Fibroblast of lung (primary cell): ENCODE measurements around the gene UVRAG. TPM values are rescaled to one million over a fixed set of nuclear protein-coding genes. Genes with fewer than 3 reads are reported as not detected.
"Not testable (repeated sequence)": the region's sequence is repeated elsewhere in the genome, so short reads cannot be mapped to it uniquely, and the experiment has no call there.

ENCODE experiments used
- DNase-seq, 2 donors: peaks; one replicate each; pipeline versions ENCODE4 v3.0.0 to v3.0.0-alpha.2; 2010; ENCODE audit warnings: low read depth in 2 of 2
- H2AFZ ChIP-seq: 2 replicates; pipeline ENCODE4 v1.5.1; 2012; ENCODE audit warnings: low read length, control low read depth, inconsistent platforms
- H3K27ac ChIP-seq: 2 replicates; pipeline ENCODE4 v1.5.1; 2011; ENCODE audit warnings: low read length, control low read depth; ENCODE audit not compliant: insufficient read depth
- H3K27me3 ChIP-seq: 2 replicates; pipeline ENCODE4 v1.5.1; 2011; ENCODE audit warnings: mild to moderate bottlenecking, low read length; ENCODE audit not compliant: control insufficient read depth, insufficient read depth
- H3K36me3 ChIP-seq: 2 replicates; pipeline ENCODE4 v1.5.1; 2011; ENCODE audit warnings: low read length; ENCODE audit not compliant: control insufficient read depth, insufficient read depth
- H3K4me1 ChIP-seq: 2 replicates; pipeline ENCODE4 v1.5.1; 2011; ENCODE audit warnings: low read length; ENCODE audit not compliant: control insufficient read depth, insufficient read depth; ENCODE audit errors: extremely low read depth
- H3K4me2 ChIP-seq: 2 replicates; pipeline ENCODE4 v1.5.1; 2011; ENCODE audit warnings: low read length, control low read depth; ENCODE audit not compliant: insufficient read depth; ENCODE audit errors: extremely low read depth
- H3K4me3 ChIP-seq, 4 experiments: fragments of 200-600 bp in 1 of 4; sonication (generic) in 1 of 4; replicated peaks in 1 of 4; 2 replicates each; pipeline ENCODE4 v1.5.1; 2011 to 2016; ENCODE audit warnings: low read length in 4 of 4, low read depth in 3 of 4, mild to moderate bottlenecking in 3 of 4, control low read depth in 2 of 4, inconsistent platforms in 1 of 4, mixed read lengths in 1 of 4; ENCODE audit not compliant: insufficient read depth in 1 of 4; ENCODE audit errors: control extremely low read depth in 1 of 4
- H3K79me2 ChIP-seq: 2 replicates; pipeline ENCODE4 v1.5.1; 2012; ENCODE audit warnings: mild to moderate bottlenecking, low read length, inconsistent platforms; ENCODE audit not compliant: control insufficient read depth, insufficient read depth
- H3K9ac ChIP-seq: 2 replicates; pipeline ENCODE4 v1.5.1; 2011; ENCODE audit warnings: mild to moderate bottlenecking, low read length, control low read depth; ENCODE audit not compliant: insufficient read depth
- H3K9me3 ChIP-seq: 2 replicates; pipeline ENCODE4 v1.5.1; 2012; ENCODE audit warnings: low read depth, low read length; ENCODE audit not compliant: control insufficient read depth, insufficient read depth
- H4K20me1 ChIP-seq: 2 replicates; pipeline ENCODE4 v1.5.1; 2011; ENCODE audit warnings: low read length; ENCODE audit not compliant: control insufficient read depth, insufficient read depth; ENCODE audit errors: extremely low read depth
- CTCF ChIP-seq, 2 donors: IDR thresholded peaks in 1 of 2; conservative IDR thresholded peaks in 1 of 2; 1 replicate in 1 of 2; 2 replicates in 1 of 2; pipeline ENCODE4 v1.5.1; 2011 to 2012; ENCODE audit warnings: low read length in 2 of 2, control low read depth in 1 of 2, inconsistent platforms in 1 of 2, low read depth in 1 of 2, mild to moderate bottlenecking in 1 of 2
- EZH2 ChIP-seq: IDR thresholded peaks from 2 replicates; pipeline ENCODE4 v1.5.1; 2012; ENCODE audit warnings: low read length, control low read depth, mild to moderate bottlenecking; ENCODE audit errors: missing control alignments
- polyA plus RNA-seq, 2 donors: library from polyadenylated mRNA; depleted of rRNA in 1 of 2; stranded (reverse) in 1 of 2; unstranded in 1 of 2; fragments of >200 nt; gene quantifications; 2 replicates each; pipeline ENCODE4 v1.2.1, GENCODE V29; 2011 to 2012; ENCODE audit warnings: missing spikeins in 1 of 2
- total RNA-seq: library from RNA; depleted of rRNA; stranded (reverse); fragments of >200 nt; gene quantifications from 2 replicates; pipeline ENCODE4 v1.2.1, GENCODE V29; 2014

Gene UVRAG
- total and polyA plus RNA-seq, 2 donors (not counting 1 experiment from before 2014, with no cell fraction given) = 15.8 to 22.1 TPM

GRCh38 chr11:75979075-75979474, 164.1 kb downstream of the UVRAG start:
- H2AFZ ChIP-seq, H3K4me3 ChIP-seq: not testable (repeated sequence)

DNA sequence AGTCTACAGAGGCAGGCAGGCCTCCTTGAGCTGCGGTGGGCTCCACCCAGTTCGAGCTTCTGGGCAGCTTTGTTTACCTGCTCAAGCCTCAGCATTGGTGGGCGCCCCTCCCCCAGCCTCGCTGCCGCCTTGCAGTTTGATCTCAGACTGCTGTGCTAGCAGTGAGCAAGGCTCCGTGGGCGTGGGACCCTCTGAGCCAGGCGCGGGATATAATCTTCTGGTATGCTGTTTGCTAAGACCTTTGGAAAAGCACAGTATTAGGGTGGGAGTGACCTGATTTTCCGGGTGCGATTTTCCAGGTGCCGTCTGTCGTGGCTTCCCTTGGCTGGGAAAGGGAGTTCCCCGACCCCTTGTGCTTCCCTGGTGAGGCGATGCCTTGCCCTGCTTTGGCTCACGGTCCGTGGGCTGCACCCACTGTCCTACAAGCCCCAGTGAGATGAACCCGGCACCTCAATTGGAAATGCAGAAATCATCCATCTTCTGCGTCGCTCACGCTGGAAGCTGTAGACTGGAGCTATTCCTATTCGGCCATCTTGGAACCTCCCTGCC, 164.5 kb downstream of the UVRAG start:
- not testable (repeated sequence) for H3K9ac ChIP-seq, DNase-seq, H3K27ac ChIP-seq, H4K20me1 ChIP-seq, H3K79me2 ChIP-seq, H2AFZ ChIP-seq, H3K4me1 ChIP-seq, H3K4me3 ChIP-seq, H3K36me3 ChIP-seq, H3K9me3 ChIP-seq, H3K27me3 ChIP-seq, H3K4me2 ChIP-seq

More at GRCh38 chr11:75979075-75979474, 164.1 kb downstream of the UVRAG start:
- not testable (repeated sequence) for H3K9me3 ChIP-seq, H3K4me1 ChIP-seq, H3K79me2 ChIP-seq, H3K27me3 ChIP-seq, H4K20me1 ChIP-seq, H3K9ac ChIP-seq, H3K4me2 ChIP-seq, H3K27ac ChIP-seq, DNase-seq, H3K36me3 ChIP-seq

GRCh38 chr11:75980031-75980430, 165.0 kb downstream of the UVRAG start:
- H3K27ac ChIP-seq = no peak overlapping the region
- H3K27me3 ChIP-seq = no peaks in the 10 kb centered on the region
- no peaks in the 10 kb centered on the region for H4K20me1 ChIP-seq
- H3K4me3 ChIP-seq = no peak overlapping the region
- no peaks in the 10 kb centered on the region for H3K4me1 ChIP-seq
- no peaks in the 10 kb centered on the region for H3K36me3 ChIP-seq
- H3K9ac ChIP-seq = no peak overlapping the region
- H3K9me3 ChIP-seq = no peaks in the 10 kb centered on the region
- H3K4me2 ChIP-seq = no peak overlapping the region
- DNase-seq = no peak
- H2AFZ ChIP-seq = no peak overlapping the region
- no peaks in the 10 kb centered on the region for H3K79me2 ChIP-seq
- no peak for TF ChIP-seq EZH2
- no peak for TF ChIP-seq CTCF (conservative IDR thresholded peaks at IDR 0.05 in 1 of 2, IDR thresholded peaks at IDR 0.05 in 1 of 2; ENCODE audit: low read depth in 1 of 2, low read length in 2 of 2)

GRCh38 chr11:75981546-75981945, 166.5 kb downstream of the UVRAG start:
- Histone ChIP-seq H3K27ac (no peak overlapping the region), H3K79me2 (no peaks in the 10 kb centered on the region), H3K4me1 (no peaks in the 10 kb centered on the region), H4K20me1 (no peaks in the 10 kb centered on the region), H3K9me3 (no peaks in the 10 kb centered on the region), H3K9ac (no peak overlapping the region), H3K4me2 (no peak overlapping the region), H3K4me3 (no peak overlapping the region), H3K36me3 (no peaks in the 10 kb centered on the region), H2AFZ (no peak overlapping the region), H3K27me3 (no peaks in the 10 kb centered on the region)
- TF ChIP-seq EZH2 (no peak), CTCF (conservative IDR thresholded peaks at IDR 0.05 in 1 of 2, IDR thresholded peaks at IDR 0.05 in 1 of 2; ENCODE audit: low read depth in 1 of 2, low read length in 2 of 2) (no peak)
- DNase-seq = no peak
